Stimulated activated naive B cell treated with anti-CD40 and anti-IgM and Interleukin-4, amounts not matched to agents 10 μg/mL and 1 μg/mL and 100 μg/mL, for 72 hours (primary cell): ENCODE results near the gene TMEM39B.
"Not testable (repeated sequence)": the region's sequence is repeated elsewhere in the genome, so short reads cannot be mapped to it uniquely, and the experiment has no call there.

Experiments
- ATAC-seq, 2 donors: fragments of 150-1000 bp; cut with Tn5 transposase; replicated peaks; 2 replicates each; pipeline ENCODE4 v1.10.0; 2021; ENCODE audit warnings: moderate library complexity in 1 of 2
- DNase-seq: peaks from one replicate; pipeline ENCODE4 v3.0.0; 2021
- H3K27ac Mint-ChIP-seq: one replicate; pipeline ENCODE4 v1.8.0; 2022; ENCODE audit warnings: mild to moderate bottlenecking, mixed read lengths
- H3K27me3 Mint-ChIP-seq, 2 donors: one replicate each; pipeline ENCODE4 v1.8.0; 2022; ENCODE audit warnings: mixed read lengths in 2 of 2
- H3K36me3 Mint-ChIP-seq, 2 donors: one replicate each; pipeline ENCODE4 v1.8.0; 2022; ENCODE audit warnings: mixed read lengths in 2 of 2, mild to moderate bottlenecking in 1 of 2
- H3K4me1 Mint-ChIP-seq, 2 donors: one replicate each; pipeline ENCODE4 v1.8.0; 2022; ENCODE audit warnings: mixed read lengths in 2 of 2, mild to moderate bottlenecking in 1 of 2
- H3K4me3 Mint-ChIP-seq, 2 donors: one replicate each; pipeline ENCODE4 v1.8.0; 2022; ENCODE audit warnings: mild to moderate bottlenecking in 2 of 2, mixed read lengths in 2 of 2, moderate library complexity in 1 of 2
- H3K9me3 Mint-ChIP-seq, 2 donors: one replicate each; pipeline ENCODE4 v1.8.0; 2022; ENCODE audit warnings: mixed read lengths in 2 of 2, mild to moderate bottlenecking in 1 of 2

TMEM39B gene

GRCh38 chr1:32112806-32113375 lies 40.2 kb downstream of the TMEM39B start:
- Mint-ChIP-seq H3K27me3 (no peaks in the 10 kb centered on the region), H3K4me3 (no peak overlapping the region), H3K4me1 (peaks cover 34 to 63% of the 10 kb centered on the region in 2 donors), H3K27ac (no peak overlapping the region), H3K36me3 (peaks cover 7 to 22% of the 10 kb centered on the region in 2 donors), H3K9me3 (no peaks in the 10 kb centered on the region)
- DNase-seq (no peak), ATAC-seq (no peak)

DNA sequence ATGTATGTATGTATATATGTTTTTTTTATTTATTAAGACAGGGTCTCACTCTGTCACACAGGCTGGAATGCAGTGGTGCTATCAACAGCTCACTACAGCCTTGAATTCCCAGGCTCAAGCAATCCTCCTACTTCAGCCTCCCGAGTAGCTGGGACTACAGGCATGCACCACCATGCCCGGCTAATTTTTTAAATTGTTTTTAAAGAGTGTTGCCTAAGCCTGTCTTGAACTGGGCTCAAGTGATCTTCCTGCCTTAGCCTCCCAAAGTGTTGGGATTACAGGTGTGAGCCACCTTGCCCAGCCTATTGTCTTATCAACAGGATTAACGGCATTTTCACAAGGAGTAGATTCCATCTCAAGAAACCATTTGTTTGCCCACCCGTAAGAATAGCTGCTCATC lies 40.7 kb downstream of the TMEM39B start:
- H3K27me3 Mint-ChIP-seq, H3K9me3 Mint-ChIP-seq, H3K4me3 Mint-ChIP-seq, DNase-seq, H3K27ac Mint-ChIP-seq, ATAC-seq: not testable (repeated sequence)
- peaks cover 9 to 20% of the 10 kb centered on the region in 2 donors for H3K36me3 Mint-ChIP-seq
- peaks cover 38 to 67% of the 10 kb centered on the region in 2 donors for H3K4me1 Mint-ChIP-seq

DNA sequence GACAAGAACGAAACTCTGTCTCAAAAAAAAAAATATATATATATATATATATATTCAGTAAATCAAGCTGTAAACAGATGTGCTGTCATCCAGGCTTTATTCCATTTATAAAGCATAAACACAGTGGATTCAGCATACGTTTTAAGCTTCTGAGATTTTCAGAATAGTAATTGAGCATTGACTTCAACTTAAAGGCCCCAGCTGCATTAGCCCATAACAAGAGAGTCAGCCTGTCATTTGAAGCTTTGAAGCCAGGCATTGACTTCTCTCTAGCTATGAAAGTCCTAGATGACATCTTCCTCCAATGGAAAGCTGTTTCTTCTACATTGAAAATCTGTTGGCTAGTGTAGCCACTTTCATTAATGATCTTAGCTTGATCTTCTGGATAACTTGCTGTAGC lies 41.7 kb downstream of the TMEM39B start:
- Mint-ChIP-seq H3K4me3 (no peak overlapping the region), H3K9me3 (no peaks in the 10 kb centered on the region), H3K4me1 (peaks cover 35 to 60% of the 10 kb centered on the region in 2 donors), H3K27ac (no peak overlapping the region), H3K27me3 (no peaks in the 10 kb centered on the region), H3K36me3 (peaks cover 9 to 18% of the 10 kb centered on the region in 2 donors)
- no peak for ATAC-seq
- DNase-seq, result no peak

DNA sequence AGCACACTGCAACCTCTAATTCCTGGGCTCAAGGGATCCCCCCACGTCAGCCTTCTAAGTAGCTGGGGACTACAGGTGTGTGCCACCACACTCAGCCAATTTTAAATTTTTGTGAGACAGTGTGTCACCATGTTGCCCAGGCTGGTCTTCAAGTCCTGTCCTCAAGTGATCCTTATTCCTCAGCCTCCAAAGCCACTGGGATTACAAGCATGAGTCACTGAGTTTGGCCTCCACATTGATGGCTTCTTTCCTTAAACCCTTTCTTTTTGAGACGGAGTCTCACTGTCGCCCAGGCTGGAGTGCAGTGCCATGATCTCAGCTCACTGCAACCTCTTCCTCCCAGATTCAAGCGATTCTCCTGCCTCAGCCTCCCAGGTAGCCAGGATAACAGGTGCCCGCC lies 42.8 kb downstream of the TMEM39B start:
- Mint-ChIP-seq H3K27ac (peak overlapping the region; percentile 3), H3K4me3 (no peak overlapping the region), H3K36me3 (peaks cover 8 to 16% of the 10 kb centered on the region in 2 donors), H3K27me3 (no peaks in the 10 kb centered on the region), H3K4me1 (peaks cover 30 to 51% of the 10 kb centered on the region in 2 donors), H3K9me3 (no peaks in the 10 kb centered on the region)
- no peak for ATAC-seq
- DNase-seq, result no peak

GRCh38 chr1:32116531-32116930 lies 43.8 kb downstream of the TMEM39B start:
- DNase-seq (no peak), ATAC-seq (no peak)
- Mint-ChIP-seq H3K4me3 (no peak overlapping the region), H3K27ac (peak overlapping the region; percentile 37), H3K4me1 (peaks cover 32 to 51% of the 10 kb centered on the region in 2 donors), H3K27me3 (no peaks in the 10 kb centered on the region), H3K9me3 (peaks cover 2 to 3% of the 10 kb centered on the region in 2 donors), H3K36me3 (peaks cover 13 to 25% of the 10 kb centered on the region in 2 donors)

DNA sequence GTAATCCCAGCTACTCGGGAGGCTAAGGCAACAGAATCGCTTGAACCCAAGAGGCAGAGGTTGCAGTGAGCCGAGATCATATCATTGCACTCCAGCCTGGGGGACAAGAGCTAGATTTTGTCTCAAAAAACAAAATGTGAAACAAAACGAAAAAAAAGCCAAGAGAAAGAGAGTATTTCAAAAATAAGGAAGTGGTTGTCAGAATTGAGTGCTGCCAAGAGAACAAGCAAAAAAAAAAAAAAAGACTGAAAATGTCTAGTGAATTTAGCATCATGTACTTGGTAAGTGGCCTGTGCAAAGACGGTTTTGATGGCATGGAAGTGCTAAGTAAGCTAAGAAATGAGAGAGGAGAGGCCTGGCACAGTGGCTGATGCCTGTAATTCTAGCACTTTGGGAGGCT lies 49.4 kb downstream of the TMEM39B start:
- no peak for DNase-seq
- peak overlapping the region; percentile 47 for H3K27ac Mint-ChIP-seq
- H3K27me3 Mint-ChIP-seq, result no peaks in the 10 kb centered on the region
- ATAC-seq, result peak; percentile 54 to 61
- H3K9me3 Mint-ChIP-seq, result peaks cover 2 to 3% of the 10 kb centered on the region in 2 donors
- H3K4me1 Mint-ChIP-seq, result peaks cover 30 to 55% of the 10 kb centered on the region in 2 donors
- peaks cover 13 to 23% of the 10 kb centered on the region in 2 donors for H3K36me3 Mint-ChIP-seq
- peak overlapping the region; percentile 57 to 58 for H3K4me3 Mint-ChIP-seq

- not testable (repeated sequence) for DNase-seq, H3K27me3 Mint-ChIP-seq, H3K4me3 Mint-ChIP-seq, ATAC-seq, H3K27ac Mint-ChIP-seq, H3K9me3 Mint-ChIP-seq
- H3K4me1 Mint-ChIP-seq, result peaks cover 32 to 59% of the 10 kb centered on the region in 2 donors
- H3K36me3 Mint-ChIP-seq, result peaks cover 10 to 30% of the 10 kb centered on the region in 2 donors
These were observed 50.6 kb downstream of the TMEM39B start for GRCh38 chr1:32123361-32123760.

GRCh38 chr1:32125313-32125712 lies 52.6 kb downstream of the TMEM39B start:
- DNase-seq, result no peak
- Mint-ChIP-seq H3K27ac (no peak overlapping the region), H3K4me1 (peaks cover 38 to 68% of the 10 kb centered on the region in 2 donors)

GRCh38 chr1:32126770-32127169 lies 54.0 kb downstream of the TMEM39B start:
- no peak for DNase-seq
- Mint-ChIP-seq H3K27ac (no peak overlapping the region), H3K9me3 (no peaks in the 10 kb centered on the region), H3K36me3 (peaks cover 7 to 25% of the 10 kb centered on the region in 2 donors), H3K4me3 (no peak overlapping the region), H3K4me1 (peaks cover 31 to 55% of the 10 kb centered on the region in 2 donors), H3K27me3 (no peaks in the 10 kb centered on the region)
- no peak for ATAC-seq

More at GRCh38 chr1:32125313-32125712, 52.6 kb downstream of the TMEM39B start:
- no peak overlapping the region for H3K4me3 Mint-ChIP-seq
- peaks cover 13 to 34% of the 10 kb centered on the region in 2 donors for H3K36me3 Mint-ChIP-seq
- no peak for ATAC-seq
- H3K27me3 Mint-ChIP-seq, result no peaks in the 10 kb centered on the region
- H3K9me3 Mint-ChIP-seq, result peaks cover 2 to 3% of the 10 kb centered on the region in 2 donors

GRCh38 chr1:32127409-32128198 lies 54.9 kb downstream of the TMEM39B start:
- H3K36me3 Mint-ChIP-seq, result peaks cover 7 to 20% of the 10 kb centered on the region in 2 donors
- no peak for ATAC-seq
- DNase-seq, result no peak
- peak overlapping the region; percentile 75 for H3K27ac Mint-ChIP-seq
- H3K4me1 Mint-ChIP-seq, result peaks cover 25 to 46% of the 10 kb centered on the region in 2 donors
- no peak overlapping the region for H3K4me3 Mint-ChIP-seq
- no peaks in the 10 kb centered on the region for H3K9me3 Mint-ChIP-seq
- no peaks in the 10 kb centered on the region for H3K27me3 Mint-ChIP-seq

GRCh38 chr1:32128479-32128878 lies 55.7 kb downstream of the TMEM39B start:
- DNase-seq (no peak), ATAC-seq (no peak)
- H3K4me3 Mint-ChIP-seq, result no peak overlapping the region
- peaks cover 9 to 17% of the 10 kb centered on the region in 2 donors for H3K36me3 Mint-ChIP-seq
- no peaks in the 10 kb centered on the region for H3K9me3 Mint-ChIP-seq
- peaks cover 23 to 43% of the 10 kb centered on the region in 2 donors for H3K4me1 Mint-ChIP-seq
- H3K27me3 Mint-ChIP-seq, result no peaks in the 10 kb centered on the region
- H3K27ac Mint-ChIP-seq, result no peak overlapping the region

DNA sequence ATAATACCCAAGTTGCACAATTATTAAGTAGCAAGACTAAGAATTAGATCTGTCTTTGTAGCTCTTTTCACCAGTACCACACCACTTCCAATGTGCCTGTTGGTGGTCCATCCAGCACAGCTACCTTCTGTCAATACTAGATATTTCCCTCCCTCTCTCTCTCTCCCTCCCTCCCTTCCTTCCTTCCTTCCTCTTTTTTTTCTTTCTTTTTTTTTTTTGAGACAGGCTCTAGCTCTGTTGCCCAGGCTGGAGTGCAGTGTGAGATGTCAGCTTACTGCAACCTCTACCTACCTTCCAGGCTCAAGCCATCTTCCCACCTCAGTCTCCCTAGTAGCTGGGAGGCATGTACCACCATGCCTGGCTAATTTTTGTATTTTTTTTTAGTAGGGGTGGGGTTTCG lies 56.2 kb downstream of the TMEM39B start:
- Mint-ChIP-seq H3K27me3 (no peaks in the 10 kb centered on the region), H3K4me3 (no peak overlapping the region), H3K27ac (no peak overlapping the region), H3K9me3 (no peaks in the 10 kb centered on the region), H3K36me3 (peaks cover 9 to 16% of the 10 kb centered on the region in 2 donors), H3K4me1 (peaks cover 23 to 42% of the 10 kb centered on the region in 2 donors)
- ATAC-seq (no peak), DNase-seq (no peak)

DNA sequence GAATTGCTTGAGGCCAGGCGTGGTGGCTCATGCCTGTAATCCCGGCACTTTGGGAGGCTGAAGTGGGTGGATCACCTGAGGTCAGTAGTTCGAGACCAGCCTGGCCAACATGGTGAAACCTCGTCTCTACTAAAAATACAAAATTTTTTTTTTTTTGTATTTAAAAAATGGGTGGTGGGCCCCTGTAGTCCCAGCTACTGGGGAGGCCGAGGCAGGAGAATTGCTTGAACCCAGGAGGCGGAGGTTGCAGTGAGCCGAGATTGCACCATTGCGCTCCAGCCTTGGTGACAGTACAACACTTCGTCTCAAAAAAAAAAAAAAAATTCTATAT lies 61.2 kb downstream of the TMEM39B start:
- not testable (repeated sequence) for ATAC-seq, H3K4me3 Mint-ChIP-seq, H3K9me3 Mint-ChIP-seq, H3K27me3 Mint-ChIP-seq, DNase-seq, H3K27ac Mint-ChIP-seq
- Mint-ChIP-seq H3K4me1 (peaks cover 16 to 44% of the 10 kb centered on the region in 2 donors), H3K36me3 (peaks cover 20 to 27% of the 10 kb centered on the region in 2 donors)

DNA sequence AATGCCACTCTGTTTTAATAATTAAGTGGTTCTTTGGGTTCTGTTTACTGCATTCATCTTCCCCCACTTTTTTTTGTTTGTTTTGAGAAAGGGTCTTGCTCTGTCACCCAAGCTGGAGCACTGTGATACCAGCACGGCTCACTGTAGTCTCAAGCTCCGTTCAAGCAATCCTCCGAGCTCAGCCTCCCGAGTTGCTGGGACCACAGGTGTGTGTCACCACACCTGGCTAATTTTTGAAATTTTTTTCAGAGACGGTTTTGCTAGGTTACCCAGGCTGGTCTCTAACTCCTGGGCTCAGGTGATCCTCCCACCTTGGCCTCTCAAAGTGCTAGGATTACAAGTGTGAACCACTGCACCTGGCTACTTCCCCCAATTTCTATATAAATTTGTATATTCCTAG lies 64.4 kb downstream of the TMEM39B start:
- no peak overlapping the region for H3K27ac Mint-ChIP-seq

GRCh38 chr1:32138965-32139364 lies 66.2 kb downstream of the TMEM39B start:
- no peaks in the 10 kb centered on the region for H3K9me3 Mint-ChIP-seq
- H3K27me3 Mint-ChIP-seq, result no peaks in the 10 kb centered on the region
- no peak for DNase-seq
- no peak for ATAC-seq
- peaks cover 29 to 59% of the 10 kb centered on the region in 2 donors for H3K4me1 Mint-ChIP-seq
- H3K4me3 Mint-ChIP-seq, result no peak overlapping the region
- peaks cover 17 to 40% of the 10 kb centered on the region in 2 donors for H3K36me3 Mint-ChIP-seq
- H3K27ac Mint-ChIP-seq, result peak overlapping the region; percentile 44

More for the DNA sequence above, 64.4 kb downstream of the TMEM39B start:
- DNase-seq (no peak), ATAC-seq (no peak)
- Mint-ChIP-seq H3K36me3 (peaks cover 18 to 36% of the 10 kb centered on the region in 2 donors), H3K27me3 (no peaks in the 10 kb centered on the region), H3K4me1 (peaks cover 25 to 62% of the 10 kb centered on the region in 2 donors), H3K4me3 (no peak overlapping the region), H3K9me3 (no peaks in the 10 kb centered on the region)
